Common myeloid progenitor, CD34-positive (primary cell): ENCODE measurements around the gene SYNJ1.
"Not testable (repeated sequence)": the region's sequence is repeated elsewhere in the genome, so short reads cannot be mapped to it uniquely, and the experiment has no call there.

Source experiments
- CTCF ChIA-PET: fragments of 350-600 bp; sonication (Branson Sonifier 250); formaldehyde crosslinking; loops from one replicate; lab custom pipeline; 2021; ENCODE audit warnings: antibody characterized with exemption; lab: Charles Lee
- POLR2A ChIA-PET: fragments of 350-600 bp; sonication (Branson Sonifier 250); formaldehyde crosslinking; loops from one replicate; lab custom pipeline; 2021; ENCODE audit warnings: antibody characterized with exemption; lab: Charles Lee
- DNase-seq, 3 donors: peaks; one replicate each; pipeline versions ENCODE4 v3.0.0 to v3.0.0-alpha.2; 2013
- H3K27ac ChIP-seq, 2 experiments: 1 replicate in 1 of 2; 2 replicates in 1 of 2; pipeline ENCODE4 v1.7.0; 2013; ENCODE audit warnings: inconsistent platforms in 2 of 2, low read length in 2 of 2, mild to moderate bottlenecking in 2 of 2, low read depth in 1 of 2, moderate library complexity in 1 of 2; ENCODE audit not compliant: severe bottlenecking in 2 of 2, insufficient read depth in 1 of 2, poor library complexity in 1 of 2
- H3K27me3 ChIP-seq, 5 experiments: replicated peaks in 2 of 5; 1 replicate in 3 of 5; 2 replicates in 2 of 5; pipeline versions ENCODE4 v1.6.1 to v1.7.0; 2013; ENCODE audit warnings: low read length in 4 of 5, mild to moderate bottlenecking in 2 of 5, moderate library complexity in 2 of 5, inconsistent platforms in 1 of 5; ENCODE audit not compliant: insufficient read depth in 5 of 5, control insufficient read depth in 4 of 5
- H3K36me3 ChIP-seq, 4 experiments: 1 replicate in 2 of 4; 2 replicates in 2 of 4; pipeline versions ENCODE4 v1.6.1 to v1.7.0; 2013; ENCODE audit warnings: low read length in 3 of 4, control low read depth in 1 of 4, mild to moderate bottlenecking in 1 of 4; ENCODE audit not compliant: control insufficient read depth in 4 of 4, insufficient read depth in 4 of 4
- H3K4me1 ChIP-seq, 4 experiments: 1 replicate in 3 of 4; 2 replicates in 1 of 4; pipeline versions ENCODE4 v1.6.1 to v1.7.1; 2013; ENCODE audit warnings: low read length in 3 of 4, mild to moderate bottlenecking in 3 of 4, control low read depth in 1 of 4, inconsistent platforms in 1 of 4, moderate library complexity in 1 of 4; ENCODE audit not compliant: control insufficient read depth in 4 of 4, insufficient read depth in 4 of 4; ENCODE audit errors: control extremely low read depth in 1 of 4
- H3K4me3 ChIP-seq, 7 experiments: 1 replicate in 4 of 7; 2 replicates in 3 of 7; pipeline versions ENCODE4 v1.5.1 to v1.7.0; 2013; ENCODE audit warnings: mild to moderate bottlenecking in 7 of 7, low read length in 6 of 7, moderate library complexity in 6 of 7, inconsistent platforms in 2 of 7, low read depth in 2 of 7, control low read depth in 1 of 7; ENCODE audit not compliant: insufficient read depth in 4 of 7, control insufficient read depth in 1 of 7; ENCODE audit errors: extremely low read depth in 1 of 7
- H3K9me3 ChIP-seq, 5 experiments: 1 replicate in 4 of 5; 2 replicates in 1 of 5; pipeline versions ENCODE4 v1.6.1 to v1.7.1; 2013; ENCODE audit warnings: low read length in 4 of 5, mild to moderate bottlenecking in 2 of 5, inconsistent platforms in 1 of 5, low read depth in 1 of 5, moderate library complexity in 1 of 5; ENCODE audit not compliant: control insufficient read depth in 4 of 5, insufficient read depth in 2 of 5; ENCODE audit errors: control extremely low read depth in 1 of 5
- WGBS: methylation state at CpG from one replicate; pipeline ENCODE4 v1.1.5; 2013; ENCODE audit not compliant: insufficient coverage; 5-methylcytosine and 5-hydroxymethylcytosine counted together

The SYNJ1 gene

GRCh38 chr21:32661026-32661782, 66.6 kb downstream of the SYNJ1 start:
- H3K4me1 ChIP-seq, H3K27me3 ChIP-seq, H3K4me3 ChIP-seq, POLR2A ChIA-PET, H3K27ac ChIP-seq, DNase-seq, CTCF ChIA-PET: not testable (repeated sequence)
- Histone ChIP-seq H3K36me3 (peaks cover 28 to 75% (median 51%) of the 10 kb centered on the region in 4 experiments), H3K9me3 (peaks cover 3 to 41% (median 34%) of the 10 kb centered on the region in 5 experiments)
- 94% methylated on average over 11 of the region's 13 CpGs for WGBS

- ChIA-PET POLR2A (no interaction called here), CTCF (interaction anchor here (1.1 kb wide), 1 partner anchor 167 kb away, joined by 4 read pairs; no protein-coding TSS in a partner anchor)
- 100% methylated on average over 4 of the region's 9 CpGs for WGBS
- Histone ChIP-seq H3K4me1 (no peaks in the 10 kb centered on the region), H3K27me3 (no peaks in the 10 kb centered on the region), H3K9me3 (peaks cover 0 to 19% (median 14%) of the 10 kb centered on the region in 5 experiments), H3K36me3 (peaks cover 21 to 55% (median 28%) of the 10 kb centered on the region in 4 experiments), H3K27ac (no peak overlapping the region), H3K4me3 (no peak overlapping the region)
- DNase-seq, result no peak
Measured at GRCh38 chr21:32658524-32658923, 69.3 kb downstream of the SYNJ1 start.

- Histone ChIP-seq H3K4me1 (no peaks in the 10 kb centered on the region), H3K9me3 (peaks cover 0 to 7% (median 4%) of the 10 kb centered on the region in 5 experiments), H3K36me3 (peaks cover 14 to 22% (median 20%) of the 10 kb centered on the region in 4 experiments), H3K4me3 (no peak overlapping the region), H3K27me3 (no peaks in the 10 kb centered on the region), H3K27ac (no peak overlapping the region)
- peak; percentile 37 to 61 (median 51) for DNase-seq
- POLR2A ChIA-PET, result no interaction called here
- WGBS, result 100% methylated on average over 1 of the region's 2 CpGs
- CTCF ChIA-PET, result interaction anchor here (0.6 to 1.1 kb wide), 2 partner anchors 58 to 1541 kb away, joined by 3 read pairs; no protein-coding TSS in a partner anchor
Measured at GRCh38 chr21:32653326-32653901, 74.4 kb downstream of the SYNJ1 start.

- ChIA-PET POLR2A (no interaction called here), CTCF (no interaction called here)
- Histone ChIP-seq H3K36me3 (peaks cover 13 to 19% (median 15%) of the 10 kb centered on the region in 4 experiments), H3K27me3 (no peaks in the 10 kb centered on the region), H3K4me1 (no peaks in the 10 kb centered on the region), H3K27ac (no peak overlapping the region), H3K4me3 (no peak overlapping the region), H3K9me3 (no peaks in the 10 kb centered on the region)
- no peak for DNase-seq
Measured at GRCh38 chr21:32648165-32648564, 79.6 kb downstream of the SYNJ1 start.

- no peak for DNase-seq
- CTCF ChIA-PET, result interaction anchor here (1.0 kb wide), 2 partner anchors 18 to 171 kb away, joined by 3 read pairs; no protein-coding TSS in a partner anchor
Measured at GRCh38 chr21:32645261-32646182, 82.3 kb downstream of the SYNJ1 start.

GRCh38 chr21:32641710-32642698, 85.8 kb downstream of the SYNJ1 start:
- Histone ChIP-seq H3K4me3 (no peak overlapping the region), H3K36me3 (peaks cover 10 to 48% (median 18%) of the 10 kb centered on the region in 4 experiments), H3K9me3 (no peaks in the 10 kb centered on the region), H3K4me1 (no peaks in the 10 kb centered on the region), H3K27ac (no peak overlapping the region), H3K27me3 (no peaks in the 10 kb centered on the region)
- CTCF ChIA-PET, result interaction anchor here (0.8 kb wide), 1 partner anchor 10 kb away, joined by 3 read pairs; no protein-coding TSS in a partner anchor
- DNase-seq, result no peak
- WGBS, result 33% methylated on average over 3 of the region's 10 CpGs
- POLR2A ChIA-PET, result no interaction called here

More at GRCh38 chr21:32645261-32646182, 82.3 kb downstream of the SYNJ1 start:
- Histone ChIP-seq H3K9me3 (no peaks in the 10 kb centered on the region), H3K27ac (no peak overlapping the region), H3K36me3 (peaks cover 12 to 34% (median 17%) of the 10 kb centered on the region in 4 experiments), H3K4me1 (no peaks in the 10 kb centered on the region), H3K27me3 (no peaks in the 10 kb centered on the region), H3K4me3 (no peak overlapping the region)
- WGBS, result over 99% methylated on average over 15 of the region's 19 CpGs
- POLR2A ChIA-PET, result no interaction called here
